Measurements from ENCODE around the gene SPATA6L. TPM values are rescaled to one million over a fixed set of nuclear protein-coding genes. Genes with fewer than 3 reads are reported as not detected.

SPATA6L gene
- total and polyA plus RNA-seq, 2 of the 4 experiments (the other 2 are of a cell fraction), result 0.18 to 0.84 TPM

DNA sequence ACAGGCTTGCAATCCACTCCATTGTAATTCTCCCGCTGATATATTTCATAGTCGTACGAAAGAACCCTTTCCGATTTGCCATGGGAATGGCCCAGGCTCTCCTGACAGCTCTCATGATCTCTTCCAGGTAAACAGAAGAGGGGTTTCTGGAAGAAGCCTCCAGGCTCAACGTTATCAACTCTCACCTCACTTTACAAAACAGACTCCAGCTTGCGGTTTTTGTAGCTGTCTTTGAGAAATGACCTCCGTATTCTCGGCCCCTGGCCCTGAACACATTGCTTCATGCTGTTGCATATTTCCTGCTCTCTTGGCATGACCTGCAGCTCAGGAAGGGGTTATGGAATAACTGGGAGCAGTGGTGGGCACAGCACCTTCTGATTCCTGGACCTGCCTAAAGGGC, 90.3 kb downstream of the SPATA6L start:
- dilution Hi-C loops (cut with HindIII; ENCODE audit: low sequenced_read_pairs, unreplicated experiment) (no loop called here), in situ Hi-C loops (cut with MboI; ENCODE audit: low sequenced_read_pairs) (no loop called here), intact Hi-C loops (cut with micrococcal nuclease) (loop anchor here (10.0 kb wide), 1 partner anchor 59 kb away; no protein-coding TSS in a partner anchor)
- Histone ChIP-seq H2BK15ac (ENCODE audit: low read depth, low read length) (no peak overlapping the region), H3K36me3 (ENCODE audit: control insufficient read depth, insufficient read depth, low read length) (peaks cover 2% of the 10 kb centered on the region), H4K20me1 (ENCODE audit: insufficient read depth, low read length) (no peaks in the 10 kb centered on the region), H3K4me2 (ENCODE audit: low read depth, low read length) (no peak overlapping the region), H3K9ac (ENCODE audit: low read depth, low read length) (no peak overlapping the region), H3K14ac (replicated peaks; ENCODE audit: low read depth, low read length) (no peak overlapping the region), H3K79me1 (ENCODE audit: low read depth in 1 of 2, low read length in 2 of 2) (no peaks in the 10 kb centered on the region), H3K9me1 (ENCODE audit: insufficient read depth, low read length) (no peaks in the 10 kb centered on the region), H2BK120ac (ENCODE audit: low read depth, low read length) (no peak overlapping the region), H4K91ac (ENCODE audit: insufficient read depth, low read depth, low read length) (no peak overlapping the region), H3K27ac (ENCODE audit: insufficient read depth, low read length) (no peak overlapping the region), H3K9me3 (ENCODE audit: control insufficient read depth, insufficient read depth, low read length) (no peaks in the 10 kb centered on the region), H3K56ac (ENCODE audit: extremely low read depth, insufficient read depth, low read length) (no peak overlapping the region), H3K4me1 (ENCODE audit: control insufficient read depth, insufficient read depth, low read length) (no peaks in the 10 kb centered on the region), H2BK20ac (ENCODE audit: low read depth, low read length) (no peak overlapping the region), H4K5ac (ENCODE audit: low read depth, low read length) (no peak overlapping the region), H3K27me3 (ENCODE audit: control insufficient read depth, insufficient read depth, low read length) (peaks cover 3% of the 10 kb centered on the region; the same call in 1 of the 2 replicates), H3K18ac (ENCODE audit: low read depth, low read length) (no peak overlapping the region), H2AFZ (replicated peaks; ENCODE audit: low read length, poor library complexity) (no peak overlapping the region), H4K8ac (ENCODE audit: low read depth in 2 of 2, low read length in 2 of 2) (no peak overlapping the region), H2BK5ac (ENCODE audit: low read depth, low read length, poor library complexity, severe bottlenecking) (no peak overlapping the region), H3K23ac (ENCODE audit: low read depth, low read length) (no peak overlapping the region), H3K4me3 (ENCODE audit: insufficient read depth, low read depth, low read length) (no peak overlapping the region), H3K4ac (ENCODE audit: low read depth, low read length) (no peak overlapping the region), H2AK5ac (ENCODE audit: low read depth, low read length) (no peak overlapping the region), H2AK9ac (replicated peaks; ENCODE audit: low read depth, low read length, poor library complexity) (no peak overlapping the region)
- ChIA-PET POLR2A (ENCODE audit: unreplicated experiment) (no interaction called here), CTCF (no interaction called here)
- ATAC-seq (ENCODE audit: low read depth), result no peak
- TF ChIP-seq SMC3 (IDR thresholded peaks at IDR 0.05; ENCODE audit: low read depth, low read length), result no peak
- no peak for TF ChIP-seq RCOR1 (IDR thresholded peaks at IDR 0.05; ENCODE audit: insufficient replicate concordance, low read length)
- no peak for TF ChIP-seq CHD1 (IDR thresholded peaks at IDR 0.05; ENCODE audit: low read depth, low read length)
- TF ChIP-seq, protein P1, sequence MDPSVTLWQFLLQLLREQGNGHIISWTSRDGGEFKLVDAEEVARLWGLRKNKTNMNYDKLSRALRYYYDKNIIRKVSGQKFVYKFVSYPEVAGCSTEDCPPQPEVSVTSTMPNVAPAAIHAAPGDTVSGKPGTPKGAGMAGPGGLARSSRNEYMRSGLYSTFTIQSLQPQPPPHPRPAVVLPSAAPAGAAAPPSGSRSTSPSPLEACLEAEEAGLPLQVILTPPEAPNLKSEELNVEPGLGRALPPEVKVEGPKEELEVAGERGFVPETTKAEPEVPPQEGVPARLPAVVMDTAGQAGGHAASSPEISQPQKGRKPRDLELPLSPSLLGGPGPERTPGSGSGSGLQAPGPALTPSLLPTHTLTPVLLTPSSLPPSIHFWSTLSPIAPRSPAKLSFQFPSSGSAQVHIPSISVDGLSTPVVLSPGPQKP (IDR thresholded peaks at IDR 0.05; ENCODE audit: borderline replicate concordance, low read depth, low read length), result no peak
- no peak for TF ChIP-seq MAFK (IDR thresholded peaks at IDR 0.05; ENCODE audit: low read depth, low read length)
- TF ChIP-seq, protein P2, sequence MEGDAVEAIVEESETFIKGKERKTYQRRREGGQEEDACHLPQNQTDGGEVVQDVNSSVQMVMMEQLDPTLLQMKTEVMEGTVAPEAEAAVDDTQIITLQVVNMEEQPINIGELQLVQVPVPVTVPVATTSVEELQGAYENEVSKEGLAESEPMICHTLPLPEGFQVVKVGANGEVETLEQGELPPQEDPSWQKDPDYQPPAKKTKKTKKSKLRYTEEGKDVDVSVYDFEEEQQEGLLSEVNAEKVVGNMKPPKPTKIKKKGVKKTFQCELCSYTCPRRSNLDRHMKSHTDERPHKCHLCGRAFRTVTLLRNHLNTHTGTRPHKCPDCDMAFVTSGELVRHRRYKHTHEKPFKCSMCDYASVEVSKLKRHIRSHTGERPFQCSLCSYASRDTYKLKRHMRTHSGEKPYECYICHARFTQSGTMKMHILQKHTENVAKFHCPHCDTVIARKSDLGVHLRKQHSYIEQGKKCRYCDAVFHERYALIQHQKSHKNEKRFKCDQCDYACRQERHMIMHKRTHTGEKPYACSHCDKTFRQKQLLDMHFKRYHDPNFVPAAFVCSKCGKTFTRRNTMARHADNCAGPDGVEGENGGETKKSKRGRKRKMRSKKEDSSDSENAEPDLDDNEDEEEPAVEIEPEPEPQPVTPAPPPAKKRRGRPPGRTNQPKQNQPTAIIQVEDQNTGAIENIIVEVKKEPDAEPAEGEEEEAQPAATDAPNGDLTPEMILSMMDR (conservative IDR thresholded peaks at IDR 0.05; ENCODE audit: low read depth, low read length), result no peak
- TF ChIP-seq FOS (IDR thresholded peaks at IDR 0.05; ENCODE audit: low read depth, low read length), result no peak
- TF ChIP-seq NFE2L2 (IDR thresholded peaks at IDR 0.05; ENCODE audit: low read depth, low read length), result no peak
- no peak for TF ChIP-seq RFX5 (IDR thresholded peaks at IDR 0.05; ENCODE audit: low read depth, low read length)
- TF ChIP-seq CEBPB (IDR thresholded peaks at IDR 0.05; ENCODE audit: low read depth, low read length), result no peak
- TF ChIP-seq, protein P3, sequence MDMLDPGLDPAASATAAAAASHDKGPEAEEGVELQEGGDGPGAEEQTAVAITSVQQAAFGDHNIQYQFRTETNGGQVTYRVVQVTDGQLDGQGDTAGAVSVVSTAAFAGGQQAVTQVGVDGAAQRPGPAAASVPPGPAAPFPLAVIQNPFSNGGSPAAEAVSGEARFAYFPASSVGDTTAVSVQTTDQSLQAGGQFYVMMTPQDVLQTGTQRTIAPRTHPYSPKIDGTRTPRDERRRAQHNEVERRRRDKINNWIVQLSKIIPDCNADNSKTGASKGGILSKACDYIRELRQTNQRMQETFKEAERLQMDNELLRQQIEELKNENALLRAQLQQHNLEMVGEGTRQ (IDR thresholded peaks at IDR 0.05; ENCODE audit: low read depth, low read length), result no peak
- TF ChIP-seq BHLHE40 (IDR thresholded peaks at IDR 0.05; ENCODE audit: low read depth, low read length), result no peak
- TF ChIP-seq MAZ (IDR thresholded peaks at IDR 0.05; ENCODE audit: borderline replicate concordance, low read depth, low read length), result no peak
- no CpG with 5 or more reads among the region's 8 CpGs for WGBS, 2 experiments (ENCODE audit: extremely low coverage in 2 of 2, insufficient read length in 1 of 2)
- BruUV-seq (replicated peaks), result no TSS peak
- DNase-seq, result no peak
